NCI-H460 (cell line): ENCODE data around the gene SPDEF. TPM values are rescaled to one million over a fixed set of nuclear protein-coding genes. Genes with fewer than 3 reads are reported as not detected.

Experiments
- DNase-seq: peaks from one replicate; pipeline ENCODE4 v3.0.0-alpha.2; 2016; ENCODE audit warnings: low read depth; ENCODE audit errors: extremely low read depth
- total RNA-seq: library from RNA; depleted of rRNA; stranded (reverse); fragments of >200 nt; shearing (Covaris generic); gene quantifications from 2 replicates; pipeline ENCODE4 v1.2.3, GENCODE V29; 2014

SPDEF gene
- total RNA-seq, 1 experiment from 2014 or later = not detected

GRCh38 chr6:34565722-34566137 is 9.6 kb upstream of the SPDEF start:
- DNase-seq = no peak

DNA sequence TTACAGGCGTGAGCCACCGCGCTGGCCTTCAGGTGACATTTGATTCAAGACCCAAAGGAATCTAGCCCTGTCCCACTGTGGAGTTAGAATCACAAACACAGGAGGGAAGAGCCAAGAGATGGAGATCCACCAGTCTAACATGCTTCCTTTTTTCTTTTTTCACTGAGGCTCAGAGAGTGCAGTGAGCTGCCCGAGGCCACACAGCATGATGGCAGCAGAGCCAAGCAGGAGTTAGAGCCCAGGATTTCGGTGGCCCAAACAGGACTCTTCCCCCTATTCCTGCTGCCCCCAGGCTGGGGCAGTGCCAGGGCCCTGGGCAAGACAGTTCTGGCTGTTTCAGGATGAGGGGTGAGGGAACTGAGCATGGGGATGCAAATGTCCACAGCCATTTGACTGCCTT is 8.1 kb upstream of the SPDEF start:
- no peak for DNase-seq

DNA sequence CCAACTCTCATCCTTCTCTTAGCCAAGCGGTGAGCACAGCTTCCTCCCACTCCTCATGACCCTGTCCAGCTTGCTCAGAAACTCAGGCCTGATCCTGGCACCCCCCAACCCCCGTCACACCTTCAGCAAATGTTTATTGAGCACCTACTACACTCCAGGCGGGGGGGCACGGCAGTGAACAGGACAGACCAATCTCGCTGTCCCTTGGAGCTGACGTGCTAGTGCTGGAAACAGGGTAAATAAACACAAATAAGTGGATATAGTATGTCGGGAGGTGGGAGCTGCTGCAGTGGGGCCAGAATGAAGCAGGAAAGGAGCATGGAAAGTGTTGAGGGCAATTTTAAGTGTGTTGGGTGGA is 7.4 kb upstream of the SPDEF start:
- DNase-seq = no peak

DNA sequence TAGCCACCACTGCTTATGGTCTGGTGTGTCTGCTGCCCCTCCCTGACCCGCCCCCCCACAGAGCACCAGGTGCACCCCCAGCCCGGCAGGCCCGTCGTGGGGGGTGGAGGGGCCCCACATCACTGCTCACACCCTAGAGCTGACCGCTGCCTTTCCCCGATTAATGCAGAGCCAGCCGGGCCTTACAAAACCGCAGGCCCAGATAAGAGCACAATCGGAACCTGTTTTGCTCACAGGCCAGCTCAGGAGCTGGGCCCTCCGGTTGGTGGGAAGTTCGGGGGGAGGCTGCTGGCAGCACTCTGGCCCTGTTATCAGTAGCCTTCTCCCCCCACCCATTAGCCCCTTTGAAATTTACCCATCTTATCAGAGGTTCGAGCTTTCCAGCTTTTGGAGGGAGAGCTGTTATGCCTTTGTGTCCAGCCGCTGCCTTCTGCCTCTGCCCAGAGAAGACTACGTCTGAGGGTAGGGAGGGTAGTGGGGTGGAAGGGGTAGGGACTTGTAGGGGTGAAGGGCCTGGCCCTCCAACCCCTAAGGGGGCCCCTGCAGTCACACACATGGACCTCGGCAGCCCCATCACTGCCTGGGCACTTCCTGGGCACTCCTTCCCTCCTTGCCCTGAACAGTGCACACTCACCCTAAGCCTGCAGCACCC is 6.9 kb upstream of the SPDEF start:
- DNase-seq = no peak

DNA sequence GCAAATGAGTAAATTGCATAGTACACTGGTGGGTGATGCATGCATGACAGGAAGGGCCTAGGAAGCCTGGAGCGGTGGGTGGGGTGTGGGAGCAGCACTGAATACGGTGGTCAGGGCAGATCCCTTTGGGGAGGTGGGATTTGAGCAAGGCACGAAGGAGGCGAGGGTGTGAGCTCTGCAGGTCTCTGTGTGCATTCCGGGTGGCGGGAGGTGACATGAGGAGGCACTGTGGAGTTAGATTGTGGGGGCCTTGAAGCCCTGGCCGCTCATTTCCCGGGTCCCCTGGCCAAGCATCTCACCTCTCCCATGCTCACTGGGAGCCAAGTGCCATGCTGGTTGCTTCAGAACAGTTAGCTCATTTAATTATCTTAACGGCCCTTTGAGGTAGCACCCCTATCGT is 6.2 kb upstream of the SPDEF start:
- DNase-seq = no peak

GRCh38 chr6:34561227-34561530 is 5.0 kb upstream of the SPDEF start:
- no peak for DNase-seq

DNA sequence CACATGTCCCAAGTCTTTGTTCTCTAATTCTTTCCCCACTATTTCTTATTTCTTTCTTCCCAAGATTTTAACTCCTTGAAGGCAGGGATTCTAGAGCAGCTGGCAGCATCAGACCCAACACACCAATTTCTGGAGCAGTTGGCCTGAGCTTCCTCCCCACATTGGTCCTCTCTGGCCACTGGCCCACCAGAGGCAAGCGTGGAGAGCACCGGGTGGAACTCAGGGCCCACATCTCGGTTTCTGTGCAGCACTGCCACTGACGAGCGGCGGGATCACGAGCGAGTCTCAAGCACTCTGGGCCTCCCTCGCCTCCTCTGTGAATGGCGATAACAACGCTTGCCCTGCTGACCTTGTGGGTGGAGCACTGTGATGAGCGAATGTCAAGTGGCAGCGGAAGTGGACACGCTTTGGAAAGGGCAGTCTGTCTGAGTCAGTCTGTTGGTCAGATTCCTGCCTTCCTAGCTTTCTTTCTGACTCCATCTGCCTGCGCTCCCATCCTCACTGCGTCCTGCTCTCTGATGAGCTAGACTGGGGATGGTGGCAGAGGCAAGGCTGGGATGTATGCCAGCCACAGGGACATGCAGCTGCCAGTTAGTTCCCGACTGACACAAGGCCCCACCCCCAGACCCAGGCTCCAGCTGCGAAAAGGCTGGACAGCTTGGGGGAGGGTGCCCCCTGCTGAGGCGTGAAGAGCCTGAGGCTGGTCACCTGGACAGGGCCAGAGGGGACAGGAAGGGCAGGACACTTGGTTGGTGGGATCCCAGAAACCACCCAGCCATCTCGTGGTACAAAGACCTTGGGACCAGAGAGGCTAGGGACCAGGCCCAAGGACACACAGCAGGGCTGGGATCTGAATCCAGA is 4.5 kb upstream of the SPDEF start:
- peak; percentile 74 for DNase-seq

- no peak for DNase-seq
Measured at GRCh38 chr6:34559651-34560365, 3.7 kb upstream of the SPDEF start.

- DNase-seq = no peak
Measured at GRCh38 chr6:34558172-34558714, 2.1 kb upstream of the SPDEF start.

- no peak for DNase-seq
Measured at GRCh38 chr6:34557228-34557627, 1.1 kb upstream of the SPDEF start.

GRCh38 chr6:34556493-34556892 is 364 bp upstream of the SPDEF start:
- DNase-seq = no peak

GRCh38 chr6:34555328-34555727 is 801 bp downstream of the SPDEF start:
- DNase-seq = no peak

- no peak for DNase-seq
Measured at GRCh38 chr6:34555007-34555322, 1.2 kb downstream of the SPDEF start.

- DNase-seq = no peak
Measured at GRCh38 chr6:34554291-34555006, 1.7 kb downstream of the SPDEF start.

DNA sequence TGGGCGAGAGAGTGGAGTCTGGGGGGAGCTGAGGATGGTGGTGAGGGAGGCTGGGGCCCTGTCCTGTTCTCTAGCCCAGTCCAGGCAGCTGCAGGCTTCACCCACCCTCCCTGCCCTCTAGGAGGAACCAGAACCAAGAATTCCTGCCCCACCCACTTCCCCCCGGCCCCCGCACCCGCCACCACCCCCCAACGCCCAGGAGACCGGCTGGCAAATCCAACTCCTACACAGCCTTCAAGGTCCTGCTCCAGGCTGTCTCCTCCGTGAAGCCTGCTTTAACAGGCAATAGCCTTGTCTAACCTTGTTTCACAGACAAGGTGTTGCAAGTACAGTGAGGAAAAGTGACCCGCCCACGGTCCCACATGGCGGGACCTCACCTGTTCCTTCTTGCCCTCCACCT is 2.4 kb downstream of the SPDEF start:
- no peak for DNase-seq

GRCh38 chr6:34553146-34553545 is 3.0 kb downstream of the SPDEF start:
- no peak for DNase-seq

DNA sequence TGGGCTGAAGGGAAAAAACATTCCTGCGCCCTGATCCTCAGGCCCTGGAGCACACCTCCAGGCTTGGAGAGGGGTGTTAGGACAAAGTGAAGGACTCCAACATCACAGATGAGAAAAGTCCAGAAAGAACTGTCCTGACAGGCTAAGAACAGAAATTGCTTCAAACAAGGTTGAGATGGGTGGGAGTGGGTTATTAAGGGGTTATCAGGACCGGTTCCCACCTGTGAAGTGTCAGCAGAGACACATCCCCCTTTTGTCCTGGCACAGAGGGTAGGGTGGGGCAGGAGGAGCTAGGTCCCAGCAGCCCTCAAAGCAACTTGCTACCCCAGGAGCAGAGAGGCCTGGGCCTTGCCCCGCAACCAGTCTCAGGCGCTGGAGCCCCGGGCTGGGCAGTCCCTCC is 3.5 kb downstream of the SPDEF start:
- DNase-seq = no peak

DNA sequence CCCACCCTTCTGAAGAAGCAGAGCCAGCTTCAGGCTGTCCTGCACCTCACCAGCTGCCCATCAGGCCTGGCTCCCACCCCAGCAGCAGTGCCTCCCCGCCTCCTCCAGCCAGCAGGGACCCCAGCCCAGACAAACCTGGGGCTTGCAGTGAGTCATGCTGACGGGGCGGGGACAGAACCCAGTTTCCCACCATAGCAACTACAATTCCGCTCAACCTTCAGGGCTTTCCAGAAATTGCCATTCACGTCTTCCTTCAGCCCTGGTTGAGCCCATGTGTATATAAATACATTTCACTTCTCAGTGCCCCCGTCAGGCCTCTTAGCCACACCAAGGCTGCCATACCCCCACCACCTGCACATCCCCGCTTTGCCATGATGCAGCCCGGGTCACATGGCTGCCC is 4.4 kb downstream of the SPDEF start:
- no peak for DNase-seq

- no peak for DNase-seq
Measured at GRCh38 chr6:34549804-34550202, 6.3 kb downstream of the SPDEF start.

GRCh38 chr6:34549026-34549803 is 6.9 kb downstream of the SPDEF start:
- no peak for DNase-seq
